ENCODE data around the gene ADAMTS12. TPM values are rescaled to one million over a fixed set of nuclear protein-coding genes. Genes with fewer than 3 reads are reported as not detected.

Gene ADAMTS12
- total RNA-seq, 2 experiments from 2014 or later = not detected

- H3K4me1 Mint-ChIP-seq (ENCODE audit: low read depth) = no peaks in the 10 kb centered on the region
- ATAC-seq = no peak
- peaks cover 5% of the 10 kb centered on the region for H3K27me3 Mint-ChIP-seq
- POLR2A ChIA-PET = no interaction called here
- DNase-seq = no peak
- intact Hi-C loops (cut with micrococcal nuclease) = no loop called here
- TF ChIP-seq CTCF (IDR thresholded peaks at IDR 0.05) = no peak
- CTCF ChIA-PET = interaction anchor here (1.6 kb wide), 1 partner anchor 277 kb away, joined by 4 read pairs; no protein-coding TSS in a partner anchor
- no peaks in the 10 kb centered on the region for H3K36me3 Mint-ChIP-seq (ENCODE audit: low read depth)
- no peak overlapping the region for H3K27ac Mint-ChIP-seq
- H3K4me3 Mint-ChIP-seq = no peak overlapping the region
- H3K9me3 Mint-ChIP-seq = no peaks in the 10 kb centered on the region
These were observed 234.6 kb downstream of the ADAMTS12 start for GRCh38 chr5:33657176-33657575.

- Mint-ChIP-seq H3K4me3 (no peak overlapping the region), H3K27me3 (peaks cover 2% of the 10 kb centered on the region), H3K27ac (no peak overlapping the region), H3K4me1 (ENCODE audit: low read depth) (no peaks in the 10 kb centered on the region), H3K9me3 (no peaks in the 10 kb centered on the region), H3K36me3 (ENCODE audit: low read depth) (no peaks in the 10 kb centered on the region)
- intact Hi-C loops (cut with micrococcal nuclease) = no loop called here
- DNase-seq (no peak), ATAC-seq (no peak)
- CTCF ChIA-PET = no interaction called here
- TF ChIP-seq CTCF (IDR thresholded peaks at IDR 0.05) = no peak
- POLR2A ChIA-PET = no interaction called here
These were observed 240.9 kb downstream of the ADAMTS12 start for GRCh38 chr5:33650911-33651310.

GRCh38 chr5:33649549-33650482, 242.0 kb downstream of the ADAMTS12 start:
- ATAC-seq = no peak
- no peaks in the 10 kb centered on the region for H3K36me3 Mint-ChIP-seq (ENCODE audit: low read depth)
- ChIA-PET POLR2A (no interaction called here), CTCF (no interaction called here)
- TF ChIP-seq CTCF (IDR thresholded peaks at IDR 0.05) = no peak
- H3K4me1 Mint-ChIP-seq (ENCODE audit: low read depth) = no peaks in the 10 kb centered on the region
- H3K27me3 Mint-ChIP-seq = no peaks in the 10 kb centered on the region
- H3K9me3 Mint-ChIP-seq = no peaks in the 10 kb centered on the region
- intact Hi-C loops (cut with micrococcal nuclease) = no loop called here
- no peak overlapping the region for H3K27ac Mint-ChIP-seq
- no peak for DNase-seq
- H3K4me3 Mint-ChIP-seq = no peak overlapping the region

- ATAC-seq (no peak), DNase-seq (no peak)
- H3K9me3 Mint-ChIP-seq = peaks cover 4% of the 10 kb centered on the region
- H3K27me3 Mint-ChIP-seq = no peaks in the 10 kb centered on the region
- H3K4me3 Mint-ChIP-seq = no peak overlapping the region
- H3K27ac Mint-ChIP-seq = no peak overlapping the region
- no peak for TF ChIP-seq CTCF (IDR thresholded peaks at IDR 0.05)
- H3K4me1 Mint-ChIP-seq (ENCODE audit: low read depth) = peaks cover 7% of the 10 kb centered on the region
- POLR2A ChIA-PET = no interaction called here
- CTCF ChIA-PET = interaction anchor here (2.5 kb wide), 1 partner anchor 293 kb away, joined by 6 read pairs; the partner anchor contains the start of gene RXFP3
- intact Hi-C loops (cut with micrococcal nuclease) = no loop called here
- H3K36me3 Mint-ChIP-seq (ENCODE audit: low read depth) = no peaks in the 10 kb centered on the region
These were observed 249.9 kb downstream of the ADAMTS12 start for GRCh38 chr5:33641744-33642505.

- H3K9me3 Mint-ChIP-seq = peaks cover 4% of the 10 kb centered on the region
- H3K27me3 Mint-ChIP-seq = no peaks in the 10 kb centered on the region
- CTCF ChIA-PET = no interaction called here
- ATAC-seq (no peak), DNase-seq (no peak)
- H3K27ac Mint-ChIP-seq = no peak overlapping the region
- no peaks in the 10 kb centered on the region for H3K36me3 Mint-ChIP-seq (ENCODE audit: low read depth)
- H3K4me1 Mint-ChIP-seq (ENCODE audit: low read depth) = peaks cover 7% of the 10 kb centered on the region
- intact Hi-C loops (cut with micrococcal nuclease) = no loop called here
- POLR2A ChIA-PET = no interaction called here
- no peak for TF ChIP-seq CTCF (IDR thresholded peaks at IDR 0.05)
- no peak overlapping the region for H3K4me3 Mint-ChIP-seq
These were observed 252.3 kb downstream of the ADAMTS12 start for GRCh38 chr5:33639474-33639873.

Measured in activated CD8-positive, alpha-beta T cell treated with anti-CD3 and anti-CD28 coated beads for 36 hours (primary cell).